ENCODE measurements around the gene HAAO.

GRCh38 chr2:42826231-42826630, 33.8 kb upstream of the HAAO start:
- no peak for TF ChIP-seq CTCF (IDR thresholded peaks at IDR 0.05)
- no peak for TF ChIP-seq POLR2A (IDR thresholded peaks at IDR 0.05)
